HUDEP-2 (cell line): ENCODE data around the gene MYO5A.
A peak's percentile ranks its signal among the peaks of the same experiment; 100 is the strongest.
"Not testable (repeated sequence)": the region's sequence is repeated elsewhere in the genome, so short reads cannot be mapped to it uniquely, and the experiment has no call there.

ENCODE experiments used
- DNase-seq, 76 experiments: peaks; one replicate each; lab custom pipeline; 2025; ENCODE audit not compliant: unreplicated experiment in 76 of 76; lab: John Stamatoyannopoulos, UW

MYO5A gene

DNA sequence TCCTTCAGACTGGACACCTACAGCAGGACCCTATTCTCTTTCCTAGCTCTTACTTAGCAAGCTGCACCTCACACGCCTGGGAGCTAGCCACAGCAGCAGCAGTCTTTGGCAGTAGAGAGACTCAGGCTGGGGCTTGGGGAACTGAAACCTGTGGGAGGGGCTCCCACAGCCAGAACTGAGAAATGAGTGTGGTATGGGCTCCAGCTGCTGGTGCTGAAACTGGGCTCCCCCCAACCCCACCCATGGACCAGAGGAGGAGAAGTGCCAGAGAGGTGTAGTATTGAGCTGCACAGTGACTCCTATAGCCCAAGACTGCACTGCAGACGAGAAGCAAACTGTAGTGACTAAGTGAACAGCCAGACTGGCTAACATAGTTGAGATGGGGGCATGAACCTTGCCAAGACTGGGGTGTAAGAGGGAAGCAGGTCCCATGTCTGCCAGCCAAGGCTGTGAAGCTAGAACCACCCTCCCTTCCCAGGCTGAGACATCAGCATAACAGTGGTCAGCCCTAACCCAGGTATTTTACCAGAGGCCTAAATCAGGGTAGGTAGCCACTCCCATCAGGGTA lies 62.5 kb downstream of the MYO5A start:
- no peak for DNase-seq

DNA sequence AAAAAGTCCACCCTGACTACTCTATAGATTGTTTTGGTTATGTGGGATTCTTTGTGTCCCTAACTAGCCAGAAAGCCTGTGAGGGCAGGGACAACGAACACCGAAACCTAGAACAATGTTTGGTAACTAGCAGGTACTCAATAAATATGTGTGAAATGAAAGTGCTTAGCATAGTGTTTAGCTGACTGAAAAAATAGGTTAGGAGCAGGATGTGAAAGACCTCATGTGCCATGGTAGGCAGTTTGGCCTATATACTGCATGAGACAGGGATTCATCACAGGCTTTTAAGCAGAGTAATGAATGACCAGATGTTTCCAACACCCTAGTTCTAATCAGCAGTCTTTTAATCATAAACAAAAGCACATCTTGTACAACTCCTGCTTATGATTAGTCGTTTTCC lies 64.2 kb downstream of the MYO5A start:
- no peak for DNase-seq

DNA sequence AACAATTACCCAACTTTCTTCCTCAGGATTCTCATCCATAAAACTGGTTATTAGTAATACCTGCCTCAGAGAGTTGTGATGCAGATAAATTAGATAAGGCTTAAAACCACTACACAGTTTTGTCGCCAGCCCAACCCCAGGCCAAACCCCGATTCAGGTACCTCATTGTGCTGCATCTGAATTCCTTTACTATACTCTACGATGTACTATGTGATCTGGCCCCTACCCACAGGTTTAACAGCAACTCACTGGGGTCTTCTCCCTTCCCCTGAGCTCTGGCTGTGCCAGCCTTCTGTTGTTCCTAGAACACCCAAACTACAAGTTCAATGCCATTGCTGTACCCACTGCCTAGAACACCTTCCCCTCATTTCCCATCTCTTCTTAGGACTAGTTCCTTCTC lies 64.6 kb downstream of the MYO5A start:
- no peak for DNase-seq

DNA sequence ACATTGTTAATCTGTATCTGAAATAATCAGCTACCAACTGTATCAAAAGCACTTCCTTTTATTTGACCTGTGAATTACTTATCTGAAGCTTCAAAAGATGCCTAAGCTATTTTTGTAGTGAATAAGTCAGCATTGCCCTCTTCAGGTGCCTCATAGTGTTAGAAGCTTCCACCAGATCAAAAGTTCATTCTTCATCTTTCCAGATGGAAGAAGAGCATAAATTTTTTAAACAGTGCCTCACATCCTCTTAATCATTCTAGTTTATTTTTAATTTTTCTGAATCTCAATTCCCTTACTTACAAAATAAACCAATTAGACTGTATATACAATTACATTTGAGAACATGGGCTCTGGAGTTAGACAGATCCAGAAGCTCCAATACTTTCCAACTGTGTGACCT lies 65.0 kb downstream of the MYO5A start:
- DNase-seq = no peak

DNA sequence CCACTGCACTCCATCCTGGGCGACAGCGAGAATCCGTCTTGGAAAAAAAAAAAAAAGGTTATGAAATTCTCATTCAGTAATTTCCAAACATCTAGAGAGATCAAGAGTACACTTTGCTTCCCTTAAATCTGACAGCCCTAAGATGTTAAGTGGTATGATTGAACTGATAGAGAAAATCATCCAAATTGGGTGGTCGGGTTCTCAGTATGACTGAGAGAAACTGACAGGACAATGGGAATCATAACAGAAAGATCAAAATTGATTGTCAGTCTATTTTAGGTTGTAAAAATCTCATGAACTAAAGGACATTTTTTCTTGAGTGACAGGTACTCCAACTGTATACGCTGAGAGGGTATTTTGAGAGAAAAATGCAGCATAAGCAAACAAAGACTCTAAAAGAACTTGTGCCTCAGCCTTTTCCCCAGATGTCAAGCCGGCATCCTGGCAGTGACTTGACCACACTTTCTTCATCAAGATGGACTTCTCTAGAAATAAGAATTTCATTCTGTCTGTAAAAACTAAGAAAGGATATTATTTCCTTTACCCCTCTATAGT lies 65.8 kb downstream of the MYO5A start:
- no peak for DNase-seq

DNA sequence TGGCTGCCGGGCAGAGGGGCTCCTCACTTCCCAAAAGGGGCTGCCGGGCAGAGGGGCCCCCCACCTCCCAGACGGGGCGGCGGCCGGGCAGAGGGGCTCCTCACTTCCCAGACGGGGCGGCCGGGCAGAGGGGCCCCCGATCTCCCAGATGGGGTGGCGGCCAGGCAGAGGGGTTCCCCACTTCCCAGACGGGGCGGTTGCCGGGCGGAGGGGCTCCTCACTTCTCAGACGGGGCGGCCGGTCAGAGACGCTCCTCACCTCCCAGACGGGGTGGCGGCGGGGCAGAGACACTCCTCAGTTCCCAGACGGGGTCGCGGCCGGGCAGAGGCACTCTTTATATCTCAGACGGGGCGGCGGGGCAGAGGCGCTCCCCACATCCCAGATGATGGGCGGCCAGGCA lies 69.0 kb downstream of the MYO5A start:
- DNase-seq = not testable (repeated sequence)

DNA sequence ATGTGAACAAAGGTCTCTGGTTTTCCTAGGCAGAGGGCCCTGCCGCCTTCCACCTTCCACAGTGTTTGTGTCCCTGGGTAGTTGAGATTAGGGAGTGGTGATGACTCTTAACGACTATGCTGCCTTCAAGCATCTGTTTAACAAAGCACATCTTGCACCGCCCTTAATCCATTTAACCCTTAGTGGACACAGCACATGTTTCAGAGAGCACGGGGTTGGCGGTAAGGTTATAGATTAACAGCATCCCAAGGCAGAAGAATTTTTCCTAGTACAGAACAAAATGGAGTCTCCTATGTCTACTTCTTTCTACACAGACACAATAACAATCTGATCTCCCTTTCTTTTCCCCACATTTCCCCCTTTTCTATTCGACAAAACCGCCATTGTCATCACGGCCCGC lies 69.4 kb downstream of the MYO5A start:
- DNase-seq = not testable (repeated sequence)

DNA sequence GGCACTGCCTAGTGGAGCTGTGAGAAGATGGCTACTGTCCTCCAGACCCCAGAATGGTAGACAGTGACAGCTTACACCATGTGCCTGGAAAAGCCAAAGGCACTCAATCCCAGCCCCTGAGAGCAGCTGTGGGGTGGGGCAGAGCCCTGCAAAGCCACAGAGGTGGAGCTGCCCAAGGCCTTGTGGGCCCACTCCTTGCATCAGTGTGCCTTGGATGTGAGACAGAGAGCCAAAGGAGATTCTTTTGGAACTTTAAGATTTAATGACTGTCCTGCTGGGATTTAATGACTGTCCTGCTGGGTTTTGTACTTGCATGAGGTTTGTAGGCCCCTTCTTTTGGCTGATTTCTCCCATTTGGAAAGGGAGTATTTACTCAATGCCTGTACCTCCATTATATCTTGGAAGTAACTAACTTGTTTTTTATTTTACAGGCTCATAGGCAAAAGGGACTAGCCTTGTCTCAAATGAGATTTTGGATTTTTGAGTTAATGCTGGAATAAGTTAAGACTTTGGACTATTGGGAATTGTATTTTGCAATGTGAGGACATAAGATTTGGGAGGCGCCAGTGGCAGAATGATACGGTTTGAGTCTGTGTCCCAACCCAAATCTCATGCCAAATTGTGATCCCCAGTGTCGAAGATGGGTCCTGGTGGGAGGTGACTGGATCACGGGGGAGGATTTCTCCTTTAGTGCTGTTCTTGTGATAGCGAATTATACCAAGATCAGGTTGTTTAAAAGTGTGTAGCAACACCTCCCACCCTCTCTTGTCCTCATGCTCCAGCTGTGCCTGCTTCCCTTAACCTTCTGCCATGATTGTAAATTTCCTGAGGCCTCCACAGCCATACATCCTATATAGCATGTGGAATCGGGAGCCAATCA lies 80.4 kb downstream of the MYO5A start:
- DNase-seq = peak in 1 of 76 experiments; percentile 5

DNA sequence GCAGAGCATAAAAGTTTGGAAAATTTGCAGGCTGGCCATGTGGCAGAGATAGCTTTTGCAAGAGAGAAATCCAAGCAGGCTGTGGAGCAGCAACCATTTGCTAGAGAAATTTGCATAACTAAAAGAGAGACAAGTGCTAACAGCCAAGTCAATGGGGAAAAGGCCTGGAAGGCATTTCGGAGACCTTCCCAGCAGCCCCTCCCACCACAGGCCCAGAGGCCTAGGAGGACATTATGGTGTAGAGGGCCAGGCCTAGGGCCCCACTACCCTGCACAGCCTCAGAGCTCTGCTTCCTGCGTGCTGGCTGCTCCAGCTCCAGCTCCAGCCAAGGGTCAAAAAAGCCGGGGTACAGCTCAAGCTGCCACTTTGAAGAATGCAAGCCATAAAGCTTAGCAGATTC lies 82.7 kb downstream of the MYO5A start:
- no peak for DNase-seq

DNA sequence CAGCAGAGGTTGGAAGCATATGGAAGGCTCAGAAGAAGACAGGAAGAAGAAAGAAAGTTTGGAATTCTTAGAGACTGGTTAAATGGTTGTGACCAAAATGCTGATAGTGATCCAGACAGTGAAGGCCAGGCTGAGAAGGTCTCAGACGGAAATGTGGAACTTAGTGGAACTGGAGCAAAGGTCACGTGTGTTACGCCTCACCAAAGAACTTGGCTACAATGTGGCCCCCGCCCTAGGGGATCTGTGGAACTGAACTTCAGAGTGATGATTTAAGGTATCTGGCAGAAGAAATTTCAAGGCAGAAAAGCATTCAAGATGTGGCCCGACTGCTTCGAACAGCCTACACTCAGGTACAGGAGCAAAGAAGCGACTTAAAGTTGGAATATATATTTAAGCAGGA lies 83.1 kb downstream of the MYO5A start:
- no peak for DNase-seq

DNA sequence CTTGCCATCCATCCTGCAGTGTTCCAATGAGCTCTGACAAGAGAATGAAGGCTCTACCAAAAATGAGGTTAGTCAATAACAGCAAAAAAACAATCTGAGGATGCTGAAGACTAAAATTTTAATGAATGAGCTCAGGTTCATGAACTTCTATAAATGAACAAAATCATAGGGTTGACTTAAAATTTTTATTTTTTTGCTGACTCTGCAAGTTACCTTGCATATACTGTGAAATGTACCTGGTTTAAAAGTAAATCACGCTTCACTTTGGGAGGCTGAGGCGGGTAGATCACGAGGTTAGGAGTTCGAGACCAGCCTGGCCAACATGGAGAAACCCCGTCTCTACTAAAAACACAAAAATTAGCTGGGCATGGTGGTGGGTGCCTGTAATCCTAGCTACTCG lies 85.5 kb downstream of the MYO5A start:
- not testable (repeated sequence) for DNase-seq

DNA sequence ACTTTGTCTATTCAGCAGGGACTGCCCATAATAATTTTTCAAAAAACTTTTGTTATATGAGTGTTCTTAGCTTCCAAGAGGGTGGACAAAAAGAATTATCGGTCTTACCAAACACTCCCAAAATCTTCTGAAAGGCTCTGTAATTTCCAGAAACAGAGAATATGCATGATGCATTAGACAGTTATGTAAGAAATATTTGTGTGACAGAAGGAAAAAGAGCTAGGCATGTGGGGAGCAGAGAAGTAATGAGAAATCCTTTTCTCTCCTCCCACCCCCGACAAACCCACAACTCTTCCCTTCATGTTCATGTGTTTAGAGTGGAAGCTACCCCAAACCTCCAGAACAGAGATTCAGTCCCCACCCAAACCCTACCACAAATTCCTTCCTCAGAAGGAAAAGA lies 86.8 kb downstream of the MYO5A start:
- DNase-seq = no peak

DNA sequence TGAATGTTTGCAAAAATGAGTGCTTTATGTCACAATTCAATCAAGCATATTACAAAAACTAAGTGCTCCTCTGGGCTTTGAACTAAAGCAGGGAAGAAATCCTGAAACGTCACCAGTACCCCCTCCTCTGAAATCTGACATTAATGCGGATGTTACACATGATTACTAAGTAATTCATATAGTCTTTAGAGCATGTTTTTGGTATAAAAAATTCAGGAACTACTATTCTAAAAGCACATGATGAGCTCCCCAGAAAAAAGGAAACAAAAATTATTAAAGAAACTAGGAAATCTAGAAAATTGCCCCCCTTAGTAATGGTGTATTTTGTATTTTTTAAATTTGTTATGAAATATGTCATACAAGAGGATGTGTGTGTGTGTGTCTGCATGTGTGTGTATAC lies 87.7 kb downstream of the MYO5A start:
- DNase-seq = no peak

DNA sequence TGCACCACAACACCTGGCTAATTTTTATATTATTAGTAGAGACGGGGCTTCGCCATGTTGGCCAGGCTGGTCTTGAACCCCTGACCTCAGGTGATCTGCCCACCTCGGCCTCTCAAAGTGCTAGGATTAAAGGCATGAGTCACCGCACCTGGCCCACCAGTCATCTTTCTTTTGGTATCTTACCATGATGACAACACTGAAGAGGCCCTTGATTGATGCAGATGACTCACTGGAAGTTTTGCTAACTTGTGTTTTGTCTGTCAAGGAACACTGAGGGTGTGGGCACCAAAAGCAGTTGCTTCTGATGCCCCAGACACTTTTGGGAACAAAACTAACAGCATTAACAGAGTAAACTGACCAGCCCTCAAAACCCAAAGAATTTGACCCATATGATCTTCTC lies 88.3 kb downstream of the MYO5A start:
- no peak for DNase-seq

DNA sequence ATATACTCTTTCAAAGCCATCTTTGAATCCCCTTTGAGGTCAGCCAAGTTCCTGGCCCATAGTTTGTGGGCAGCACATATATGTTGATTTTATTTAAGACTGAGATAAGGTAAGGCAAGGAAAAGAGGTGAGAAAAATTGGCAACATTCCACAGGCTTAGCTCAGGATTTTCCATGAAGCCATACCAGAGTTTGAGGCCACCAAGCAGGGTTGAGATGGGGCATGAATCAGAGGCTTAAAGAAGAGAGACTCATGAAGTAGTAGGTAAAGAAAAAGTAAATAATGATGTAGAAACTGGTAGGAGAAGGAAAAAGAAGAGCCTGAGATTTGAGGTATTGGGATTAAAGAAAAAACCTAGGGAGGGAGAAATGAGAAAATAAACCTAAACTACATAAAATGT lies 89.2 kb downstream of the MYO5A start:
- DNase-seq = no peak

DNA sequence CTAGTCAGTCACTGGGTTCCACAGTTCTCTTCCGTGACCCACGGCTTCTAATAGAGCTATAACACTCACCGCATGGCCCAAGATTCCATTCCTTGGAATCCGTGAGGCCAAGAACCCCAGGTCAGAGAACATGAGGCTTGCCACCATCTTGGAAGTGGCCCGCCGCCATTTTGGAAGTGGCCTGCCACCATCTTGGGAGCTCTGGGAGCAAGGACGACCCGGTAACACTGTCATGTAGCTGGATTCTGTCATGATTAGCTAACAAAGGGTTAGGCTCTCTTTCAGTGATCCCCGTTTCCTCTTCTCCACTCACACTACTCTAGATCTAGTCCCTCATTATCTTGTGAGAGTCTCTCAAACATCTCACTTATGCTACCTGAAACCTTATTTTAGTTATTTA lies 89.6 kb downstream of the MYO5A start:
- not testable (repeated sequence) for DNase-seq

DNA sequence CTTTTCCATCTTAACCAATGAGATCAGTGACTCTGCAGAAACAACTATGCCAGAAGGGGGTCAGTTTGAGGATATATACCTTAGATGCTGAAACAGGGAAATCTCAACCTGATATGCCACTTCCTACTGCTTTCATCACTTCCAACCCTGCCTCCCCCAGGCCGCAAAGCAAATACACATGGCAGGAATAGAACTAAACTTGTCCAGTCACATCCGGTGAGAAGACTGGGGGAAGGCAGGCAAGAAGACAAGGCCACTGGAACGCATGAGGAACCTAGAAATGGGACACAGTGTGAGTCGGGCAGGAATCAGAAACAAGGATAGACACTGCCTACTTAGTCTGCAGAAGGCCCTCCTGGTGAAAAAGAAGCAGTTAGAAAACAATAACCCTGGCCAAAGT lies 90.6 kb downstream of the MYO5A start:
- no peak for DNase-seq

DNA sequence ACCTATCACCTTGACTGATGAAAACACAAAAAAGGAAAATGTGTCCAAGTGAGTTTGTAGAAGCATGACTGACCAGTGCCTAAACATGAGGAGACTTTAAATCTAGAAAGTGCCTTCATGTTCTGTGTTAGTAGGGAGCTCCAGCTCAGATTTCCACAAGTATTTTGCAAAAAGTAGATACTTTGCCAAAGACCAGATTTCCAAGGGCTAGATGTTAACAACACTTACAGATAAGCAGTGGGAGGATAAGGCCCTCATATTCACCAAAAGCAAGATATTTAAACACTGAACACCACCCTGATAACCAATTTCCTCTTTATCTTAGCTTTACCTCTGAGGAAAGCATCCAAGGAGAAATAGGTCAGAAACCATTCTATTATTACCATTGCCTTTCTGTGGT lies 91.0 kb downstream of the MYO5A start:
- DNase-seq = no peak

DNA sequence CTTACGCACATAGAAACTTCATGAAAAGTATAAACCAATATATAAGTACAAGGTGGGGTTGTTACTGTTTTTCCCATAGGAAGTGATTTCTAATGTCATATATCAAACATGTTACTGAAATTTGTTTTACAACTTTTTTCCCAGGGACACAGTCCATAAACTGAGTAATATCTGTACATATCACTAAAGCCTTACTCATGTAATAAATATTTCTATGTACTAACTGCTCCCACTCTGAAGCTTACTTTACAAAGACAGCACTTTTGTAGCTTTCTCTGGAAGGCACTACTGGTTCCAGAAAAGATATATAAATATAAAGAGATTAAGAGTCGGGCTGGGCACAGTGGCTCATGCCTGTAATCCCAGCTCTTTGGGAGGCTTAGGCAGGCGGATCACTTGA lies 91.7 kb downstream of the MYO5A start:
- no peak for DNase-seq

DNA sequence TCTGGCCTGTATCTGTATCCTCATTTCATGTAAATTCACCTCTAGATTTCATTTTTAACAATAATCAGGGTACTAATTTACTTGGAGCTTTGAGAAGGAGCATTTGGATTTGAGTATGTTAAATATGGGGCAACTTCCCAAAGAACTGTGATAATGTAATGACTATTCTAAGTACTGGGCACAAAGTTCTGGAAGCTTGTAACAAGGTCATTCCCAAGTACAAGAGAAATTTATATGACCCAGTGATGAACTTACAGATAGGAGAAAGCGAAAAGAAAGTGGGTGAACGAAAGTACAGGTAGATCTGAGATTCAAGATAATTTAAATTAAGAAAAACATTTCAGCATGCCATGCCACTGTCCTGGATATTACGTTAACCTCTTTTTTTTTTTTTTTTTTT lies 93.8 kb downstream of the MYO5A start:
- no peak for DNase-seq

DNA sequence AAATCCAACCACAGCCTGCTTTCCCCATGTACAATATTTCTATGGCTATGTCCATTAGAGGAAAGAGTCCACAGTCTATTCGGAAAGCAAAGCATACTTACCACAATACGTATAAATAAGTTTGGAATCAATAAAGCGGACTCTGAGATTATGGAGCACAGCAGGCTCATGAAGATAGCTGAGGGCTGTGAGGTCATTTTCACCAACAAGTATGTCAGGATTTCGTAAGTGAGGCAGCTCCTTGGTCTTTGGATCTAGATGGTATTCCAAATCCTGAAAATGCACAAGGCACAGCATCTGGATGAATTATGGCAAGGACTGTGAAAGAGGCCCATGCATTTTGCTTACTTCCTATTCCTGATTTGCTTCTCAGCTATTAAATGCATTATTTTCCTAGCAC lies 100.4 kb downstream of the MYO5A start:
- no peak for DNase-seq

DNA sequence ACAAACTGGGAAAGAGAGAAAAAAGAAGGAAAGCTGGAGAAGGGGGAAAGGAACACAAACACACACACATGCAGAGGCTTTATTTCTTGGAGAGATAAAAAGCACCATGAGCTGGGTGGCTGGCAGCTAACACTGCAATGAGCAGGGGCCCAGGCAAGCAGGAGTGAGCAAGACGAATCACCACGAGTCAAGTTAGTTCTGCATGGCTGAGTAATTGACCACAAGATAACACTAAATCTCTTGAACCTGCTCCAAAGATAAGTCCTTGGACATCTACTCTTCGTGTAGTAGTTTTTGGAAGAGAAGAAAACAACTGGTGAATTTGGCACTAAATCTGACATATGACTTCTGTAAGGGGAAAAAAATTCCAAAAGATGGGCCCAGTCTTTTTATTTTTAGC lies 100.9 kb downstream of the MYO5A start:
- DNase-seq = peak in 1 of 76 experiments; percentile 14
